GM18873 (cell line): ENCODE measurements around the gene SLC44A4.
"Not testable (repeated sequence)": the region's sequence is repeated elsewhere in the genome, so short reads cannot be mapped to it uniquely, and the experiment has no call there.

Source experiments
- ATAC-seq: cut with Tn5 transposase; IDR thresholded peaks from one replicate; pipeline ENCODE4 v1.9.1; 2021; ENCODE audit warnings: mild to moderate bottlenecking, moderate library complexity, moderate number of reproducible peaks; ENCODE audit not compliant: unreplicated experiment, low FRiP score

The SLC44A4 gene

GRCh38 chr6:31878726-31879125 is at the start of gene SLC44A4:
SLC44A4 (minus strand) TSS chr6:31878997; CDS start chr6:31878980, 17 bp downstream.
- no peak for ATAC-seq

GRCh38 chr6:31928672-31928939 is 49.8 kb upstream of the SLC44A4 start:
- ATAC-seq, result no peak

GRCh38 chr6:31927863-31928671 is 49.3 kb upstream of the SLC44A4 start:
- no peak for ATAC-seq

- no peak for ATAC-seq
These were observed 48.6 kb upstream of the SLC44A4 start, which contains the start of gene C2 for GRCh38 chr6:31927242-31927862. C2 (plus strand) TSS chr6:31927717; CDS start chr6:31927753, 36 bp downstream.

- ATAC-seq, result no peak
These were observed 44.1 kb upstream of the SLC44A4 start for GRCh38 chr6:31922942-31923341.

- ATAC-seq, result no peak
These were observed 42.0 kb upstream of the SLC44A4 start for GRCh38 chr6:31920811-31921210.

- ATAC-seq, result no peak
These were observed 41.0 kb upstream of the SLC44A4 start for GRCh38 chr6:31919624-31920303.

- no peak for ATAC-seq
These were observed 39.4 kb upstream of the SLC44A4 start for GRCh38 chr6:31918069-31918720.

GRCh38 chr6:31915756-31916155 is 37.0 kb upstream of the SLC44A4 start:
- no peak for ATAC-seq

GRCh38 chr6:31915351-31915750 is 36.6 kb upstream of the SLC44A4 start:
- no peak for ATAC-seq

GRCh38 chr6:31911826-31912585 is 33.2 kb upstream of the SLC44A4 start:
- no peak for ATAC-seq

GRCh38 chr6:31909298-31909697 is 30.5 kb upstream of the SLC44A4 start:
- ATAC-seq, result not testable (repeated sequence)

- peak; percentile 75 for ATAC-seq
These were observed 30.0 kb upstream of the SLC44A4 start for GRCh38 chr6:31908791-31909190.

- ATAC-seq, result not testable (repeated sequence)
These were observed 29.5 kb upstream of the SLC44A4 start for GRCh38 chr6:31908255-31908654.

GRCh38 chr6:31907158-31907813 is 28.5 kb upstream of the SLC44A4 start:
- ATAC-seq, result no peak

- not testable (repeated sequence) for ATAC-seq
These were observed 27.9 kb upstream of the SLC44A4 start for GRCh38 chr6:31906727-31907126.

- no peak for ATAC-seq
These were observed 27.3 kb upstream of the SLC44A4 start for GRCh38 chr6:31906122-31906521.

- no peak for ATAC-seq
These were observed 26.2 kb upstream of the SLC44A4 start for GRCh38 chr6:31905041-31905440.

GRCh38 chr6:31903957-31904356 is 25.2 kb upstream of the SLC44A4 start:
- ATAC-seq, result no peak
